Neural cell (in vitro differentiated cells): Measurements from ENCODE around the gene ARHGEF38. TPM values are rescaled to one million over a fixed set of nuclear protein-coding genes. Genes with fewer than 3 reads are reported as not detected.

Experiments used
- H2AFZ ChIP-seq: fragments of 200-600, 300-800 bp; sonication (generic), shearing (Covaris generic); 2 replicates; pipeline ENCODE4 v1.6.0; 2014; ENCODE audit warnings: low read depth, mild to moderate bottlenecking, antibody characterized with exemption, low read length, moderate library complexity
- H3F3A ChIP-seq: fragments of 200-600 bp; shearing (Covaris generic); 2 replicates; pipeline ENCODE4 v1.6.1; 2016; ENCODE audit warnings: mild to moderate bottlenecking, moderate library complexity, mixed read lengths, antibody characterized with exemption, low read length; ENCODE audit not compliant: insufficient read depth, poor library complexity, severe bottlenecking
- H3K27ac ChIP-seq: fragments of 200-600, 300-800 bp; sonication (generic), shearing (Covaris generic); 2 replicates; pipeline ENCODE4 v1.5.1; 2014; ENCODE audit warnings: mild to moderate bottlenecking, low read length, moderate library complexity
- H3K27me3 ChIP-seq: fragments of 300-800, 200-600 bp; sonication (generic), shearing (Covaris generic); 2 replicates; pipeline ENCODE4 v1.6.0; 2014; ENCODE audit warnings: mild to moderate bottlenecking, low read depth, low read length, moderate library complexity; ENCODE audit not compliant: insufficient read depth
- H3K36me3 ChIP-seq: fragments of 300-800, 200-600 bp; sonication (generic), shearing (Covaris generic); 2 replicates; pipeline ENCODE4 v1.5.1; 2014; ENCODE audit warnings: mild to moderate bottlenecking, antibody characterized with exemption, low read length, moderate library complexity; ENCODE audit not compliant: insufficient read depth
- H3K4me2 ChIP-seq: fragments of 300-800, 200-600 bp; sonication (generic), shearing (Covaris generic); 2 replicates; pipeline ENCODE4 v1.6.0; 2014; ENCODE audit warnings: mild to moderate bottlenecking, low read length
- H3K4me3 ChIP-seq: fragments of 300-800, 200-600 bp; sonication (generic), shearing (Covaris generic); 2 replicates; pipeline ENCODE4 v1.5.1; 2014; ENCODE audit warnings: mild to moderate bottlenecking, low read length, moderate library complexity
- H3K79me2 ChIP-seq: fragments of 200-600 bp; shearing (Covaris generic); replicated peaks from 2 replicates; pipeline ENCODE4 v1.6.0; 2014; ENCODE audit warnings: mild to moderate bottlenecking, low read length, moderate library complexity; ENCODE audit not compliant: insufficient read depth
- H3K9ac ChIP-seq: fragments of 300-800, 200-600 bp; sonication (generic), shearing (Covaris generic); 2 replicates; pipeline ENCODE4 v1.6.1; 2016; ENCODE audit warnings: mild to moderate bottlenecking, low read length, mixed read lengths
- H3K9me2 ChIP-seq: fragments of 200-600 bp; shearing (Covaris generic); 2 replicates; pipeline ENCODE4 v1.6.1; 2016; ENCODE audit warnings: mild to moderate bottlenecking, low read length, mixed read lengths; ENCODE audit not compliant: insufficient read depth
- H3K9me3 ChIP-seq: fragments of 200-600, 300-800 bp; sonication (generic), shearing (Covaris generic); 2 replicates; pipeline ENCODE4 v1.6.1; 2016; ENCODE audit warnings: mild to moderate bottlenecking, mixed run types, low read length, moderate library complexity, mixed read lengths
- H4K20me1 ChIP-seq: fragments of 200-600 bp; shearing (Covaris generic); 2 replicates; pipeline ENCODE4 v1.6.1; 2016; ENCODE audit warnings: mild to moderate bottlenecking, mixed run types; ENCODE audit not compliant: insufficient read depth
- CTCF ChIP-seq: fragments of 450-650 bp; IDR thresholded peaks from 2 replicates; pipeline ENCODE4 v1.5.1; 2014; ENCODE audit warnings: antibody characterized with exemption, mild to moderate bottlenecking, moderate library complexity; ENCODE audit not compliant: poor library complexity, severe bottlenecking
- EP300 ChIP-seq: fragments of 450-650 bp; conservative IDR thresholded peaks from 2 replicates; pipeline ENCODE4 v1.6.1; 2014; ENCODE audit warnings: antibody characterized with exemption, mild to moderate bottlenecking, moderate library complexity; ENCODE audit not compliant: poor library complexity, severe bottlenecking
- EZH2 ChIP-seq: fragments of 200-600, 300-800 bp; shearing (Covaris generic), sonication (generic); IDR thresholded peaks from 2 replicates; pipeline ENCODE4 v1.6.1; 2014; ENCODE audit warnings: antibody characterized with exemption, low read length, borderline replicate concordance, mild to moderate bottlenecking; ENCODE audit not compliant: insufficient read depth, poor library complexity, severe bottlenecking
- MXI1 ChIP-seq: fragments of 450-650 bp; conservative IDR thresholded peaks from 2 replicates; pipeline ENCODE4 v1.6.1; 2014; ENCODE audit warnings: antibody characterized with exemption, mild to moderate bottlenecking; ENCODE audit not compliant: poor library complexity, severe bottlenecking
- POLR2AphosphoS5 ChIP-seq: IDR thresholded peaks from 2 replicates; pipeline ENCODE4 v1.6.1; 2012
- RAD21 ChIP-seq: fragments of 450-650 bp; conservative IDR thresholded peaks from 2 replicates; pipeline ENCODE4 v1.6.1; 2014; ENCODE audit warnings: antibody characterized with exemption, mild to moderate bottlenecking, moderate library complexity
- REST ChIP-seq: IDR thresholded peaks from 2 replicates; pipeline ENCODE4 v1.6.1; 2012; ENCODE audit warnings: borderline replicate concordance
- SMC3 ChIP-seq: fragments of 450-650 bp; conservative IDR thresholded peaks from 2 replicates; pipeline ENCODE4 v1.6.1; 2014; ENCODE audit warnings: antibody characterized with exemption, mild to moderate bottlenecking, moderate library complexity; ENCODE audit not compliant: poor library complexity
- TAF1 ChIP-seq: IDR thresholded peaks from 2 replicates; pipeline ENCODE4 v1.6.1; 2012; ENCODE audit warnings: low read depth
- polyA plus RNA-seq: library from polyadenylated mRNA; depleted of rRNA; stranded (reverse); fragments of >200 nt; gene quantifications from 2 replicates; pipeline ENCODE4 v1.2.3, GENCODE V29; 2014

ARHGEF38 gene
- polyA plus RNA-seq, 1 donor from 2014 or later, result not detected

GRCh38 chr4:105598052-105598451 lies 45.6 kb downstream of the ARHGEF38 start:
- H3F3A ChIP-seq, result no peaks in the 10 kb centered on the region
- no peak for TF ChIP-seq POLR2AphosphoS5
- no peak for TF ChIP-seq CTCF
- TF ChIP-seq REST, result no peak
- no peak for TF ChIP-seq EP300
- TF ChIP-seq MXI1, result no peak
- TF ChIP-seq SMC3, result no peak
- TF ChIP-seq RAD21, result no peak
- TF ChIP-seq TAF1, result no peak
- no peak for TF ChIP-seq EZH2
- no peaks in the 10 kb centered on the region for H3K27me3 ChIP-seq
- H3K9me3 ChIP-seq, result no peaks in the 10 kb centered on the region
- H3K36me3 ChIP-seq, result no peaks in the 10 kb centered on the region
- no peak overlapping the region for H3K4me3 ChIP-seq
- H3K4me2 ChIP-seq, result no peak overlapping the region
- H3K79me2 ChIP-seq, result no peaks in the 10 kb centered on the region
- no peak overlapping the region for H3K9ac ChIP-seq
- no peak overlapping the region for H3K27ac ChIP-seq
- H2AFZ ChIP-seq, result no peak overlapping the region
- no peaks in the 10 kb centered on the region for H4K20me1 ChIP-seq
- H3K9me2 ChIP-seq, result no peaks in the 10 kb centered on the region

- TF ChIP-seq RAD21 (no peak), POLR2AphosphoS5 (no peak), REST (no peak), EZH2 (no peak), EP300 (no peak), TAF1 (no peak), SMC3 (no peak), CTCF (no peak), MXI1 (no peak)
These were observed 46.4 kb downstream of the ARHGEF38 start for GRCh38 chr4:105598787-105599186.

More at GRCh38 chr4:105598787-105599186, 46.4 kb downstream of the ARHGEF38 start:
- Histone ChIP-seq H3K36me3 (no peaks in the 10 kb centered on the region), H3K27me3 (no peaks in the 10 kb centered on the region), H3K4me3 (no peak overlapping the region), H3K4me2 (no peak overlapping the region), H3K9ac (no peak overlapping the region), H2AFZ (no peak overlapping the region), H3K79me2 (no peaks in the 10 kb centered on the region), H4K20me1 (no peaks in the 10 kb centered on the region), H3F3A (no peaks in the 10 kb centered on the region), H3K27ac (no peak overlapping the region), H3K9me2 (no peaks in the 10 kb centered on the region), H3K9me3 (no peaks in the 10 kb centered on the region)
